Measurements from ENCODE around the gene OR4X2. TPM values are rescaled to one million over a fixed set of nuclear protein-coding genes. Genes with fewer than 3 reads are reported as not detected.

OR4X2 gene
- not detected in 2 replicates for polyA plus RNA-seq

GRCh38 chr11:48244804-48245203 is at the start of gene OR4X2:
Gene OR4X2 (plus strand): TSS chr11:48245104. CDS start chr11:48245104, 0 bp downstream.

DNA sequence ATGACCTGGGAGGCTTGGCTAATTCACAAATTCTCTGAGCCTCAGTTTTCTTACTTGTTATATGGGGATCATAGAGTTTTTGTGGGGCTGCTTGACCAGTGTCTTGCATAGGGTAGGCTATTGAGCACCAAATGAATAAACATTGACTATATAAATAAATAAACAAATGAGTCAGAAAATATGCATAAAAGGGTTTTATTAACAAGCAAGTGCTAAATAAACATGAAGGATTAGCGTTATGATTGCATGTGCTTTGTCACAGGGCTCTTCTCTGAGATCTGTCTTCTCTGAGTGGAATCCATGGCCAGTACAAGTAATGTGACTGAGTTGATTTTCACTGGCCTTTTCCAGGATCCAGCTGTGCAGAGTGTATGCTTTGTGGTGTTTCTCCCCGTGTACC is 28.4 kb upstream of the OR4X2 start, which contains the start of gene OR4B1:
Gene OR4B1, plus strand, starts transcription at position 301 of the 400 bp plus-strand sequence. Its CDS starts 0 bp downstream, at position 301.

DNA sequence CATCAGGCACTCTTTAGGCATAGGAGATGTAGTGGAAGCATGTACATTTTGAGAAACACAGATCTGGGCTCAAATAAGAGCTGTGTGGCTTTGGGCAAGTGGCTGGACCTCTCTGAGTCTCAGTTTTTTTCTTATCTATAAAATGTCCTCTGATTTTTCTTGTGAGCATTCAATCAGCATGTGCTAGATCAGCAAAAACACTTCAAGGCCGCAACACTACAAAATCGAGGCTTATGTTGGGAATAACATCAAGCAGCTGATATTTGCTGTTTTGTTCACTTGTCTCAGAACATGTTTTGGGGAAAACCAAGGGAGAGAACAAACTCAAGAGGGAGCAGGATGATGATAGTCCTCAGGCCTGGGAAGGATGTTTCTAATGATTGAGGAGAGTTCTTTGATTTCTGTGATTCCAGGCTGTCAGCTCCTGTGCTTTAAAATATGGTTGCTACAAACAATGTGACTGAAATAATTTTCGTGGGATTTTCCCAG is 18.6 kb downstream of the OR4X2 start, which contains the start of gene OR4X1:
Gene OR4X1, plus strand, starts transcription at position 439 of the 489 bp plus-strand sequence. Its CDS starts 0 bp downstream, at position 439.

Other genes starting within 250 kb of the OR4X2 start
- not detected in 2 replicates for gene OR4B1, start 28.3 kb upstream of the OR4X2 start, polyA plus RNA-seq
- not detected in 2 replicates for gene OR4X1, start 18.8 kb downstream of the OR4X2 start, polyA plus RNA-seq
- not detected in 2 replicates for gene OR4S1, start 61.1 kb downstream of the OR4X2 start, polyA plus RNA-seq
- not detected in 2 replicates for gene OR4C3, start 79.8 kb downstream of the OR4X2 start, polyA plus RNA-seq
- gene OR4C5, start 121.4 kb downstream of the OR4X2 start, polyA plus RNA-seq = not detected in 2 replicates
- not detected in 2 replicates for gene OR4A47, start 243.7 kb downstream of the OR4X2 start, polyA plus RNA-seq

Data from Purkinje cell (primary cell).